ENCODE measurements around the gene VPS37D. TPM values are rescaled to one million over a fixed set of nuclear protein-coding genes. Genes with fewer than 3 reads are reported as not detected.

Gene VPS37D
- total and polyA plus RNA-seq, 2 donors (not counting 1 experiment from before 2014, with no cell fraction given) = 0.10 to 0.71 TPM

DNA sequence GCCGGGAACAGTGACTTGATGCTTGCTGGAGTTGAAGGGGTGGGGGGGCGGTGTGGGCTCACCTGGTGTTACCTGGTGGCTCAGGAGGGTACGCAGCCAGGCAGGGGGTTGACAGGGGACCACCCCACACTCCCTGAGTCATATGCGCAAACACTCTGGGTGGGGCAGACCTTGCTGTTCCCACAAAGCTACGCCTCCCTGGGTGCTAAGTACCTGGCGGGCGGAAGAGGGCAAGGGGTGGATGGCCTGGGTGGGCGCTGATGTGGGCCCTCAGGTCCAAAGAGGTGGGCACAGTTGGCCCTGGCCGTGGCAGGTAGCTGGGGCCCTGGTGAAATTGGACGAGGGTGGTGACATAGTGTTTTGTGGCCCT, 37.9 kb downstream of the VPS37D start:
- no peak overlapping the region for H3K4me3 Mint-ChIP-seq
- no peak for TF ChIP-seq EZH2 (IDR thresholded peaks at IDR 0.05; ENCODE audit: borderline replicate concordance, insufficient read depth, low read depth, low read length, poor library complexity, severe bottlenecking)
- TF ChIP-seq, protein P1, sequence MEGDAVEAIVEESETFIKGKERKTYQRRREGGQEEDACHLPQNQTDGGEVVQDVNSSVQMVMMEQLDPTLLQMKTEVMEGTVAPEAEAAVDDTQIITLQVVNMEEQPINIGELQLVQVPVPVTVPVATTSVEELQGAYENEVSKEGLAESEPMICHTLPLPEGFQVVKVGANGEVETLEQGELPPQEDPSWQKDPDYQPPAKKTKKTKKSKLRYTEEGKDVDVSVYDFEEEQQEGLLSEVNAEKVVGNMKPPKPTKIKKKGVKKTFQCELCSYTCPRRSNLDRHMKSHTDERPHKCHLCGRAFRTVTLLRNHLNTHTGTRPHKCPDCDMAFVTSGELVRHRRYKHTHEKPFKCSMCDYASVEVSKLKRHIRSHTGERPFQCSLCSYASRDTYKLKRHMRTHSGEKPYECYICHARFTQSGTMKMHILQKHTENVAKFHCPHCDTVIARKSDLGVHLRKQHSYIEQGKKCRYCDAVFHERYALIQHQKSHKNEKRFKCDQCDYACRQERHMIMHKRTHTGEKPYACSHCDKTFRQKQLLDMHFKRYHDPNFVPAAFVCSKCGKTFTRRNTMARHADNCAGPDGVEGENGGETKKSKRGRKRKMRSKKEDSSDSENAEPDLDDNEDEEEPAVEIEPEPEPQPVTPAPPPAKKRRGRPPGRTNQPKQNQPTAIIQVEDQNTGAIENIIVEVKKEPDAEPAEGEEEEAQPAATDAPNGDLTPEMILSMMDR (IDR thresholded peaks at IDR 0.05) = no peak
- intact Hi-C loops (cut with micrococcal nuclease) = no loop called here

More for the DNA sequence above, 37.9 kb downstream of the VPS37D start:
- Histone ChIP-seq H3K9me3 (ENCODE audit: control extremely low read depth in 1 of 3, control insufficient read depth in 2 of 3, insufficient read depth in 1 of 3, low read length in 2 of 3) (peaks cover 0 to 5% (median 0%) of the 10 kb centered on the region in 3 donors), H3K4me3 (ENCODE audit: control extremely low read depth in 1 of 5, extremely low read depth in 1 of 5, insufficient read depth in 1 of 5, low read depth in 2 of 5, low read length in 4 of 5) (no peak overlapping the region), H3K4me2 (replicated peaks; ENCODE audit: low read depth, low read length, poor library complexity, severe bottlenecking) (no peak overlapping the region), H3K9ac (ENCODE audit: low read length) (no peak overlapping the region), H3K27ac (ENCODE audit: low read length in 2 of 2) (no peak overlapping the region), H3K4me1 (ENCODE audit: control insufficient read depth in 2 of 2, insufficient read depth in 2 of 2, low read length in 2 of 2) (peaks cover 18 to 22% of the 10 kb centered on the region in 2 donors), H3K79me2 (ENCODE audit: control insufficient read depth, insufficient read depth, low read length) (no peaks in the 10 kb centered on the region), H3K27me3 (replicated peaks in 1 of 4; ENCODE audit: control extremely low read depth in 1 of 4, control insufficient read depth in 3 of 4, insufficient read depth in 4 of 4, low read length in 3 of 4) (peaks cover 0 to 10% (median 0%) of the 10 kb centered on the region in 4 experiments), H2AFZ (ENCODE audit: insufficient read depth, low read depth, low read length, poor library complexity, severe bottlenecking) (no peak overlapping the region), H4K20me1 (ENCODE audit: control insufficient read depth, insufficient read depth, low read length, poor library complexity, severe bottlenecking) (no peaks in the 10 kb centered on the region), H3K36me3 (replicated peaks in 1 of 2; ENCODE audit: control extremely low read depth in 1 of 2, control insufficient read depth in 1 of 2, extremely low read depth in 1 of 2, insufficient read depth in 2 of 2, low read length in 1 of 2) (no peaks in the 10 kb centered on the region)
- H3K27ac Mint-ChIP-seq = no peak overlapping the region
- no peak for DNase-seq
- POLR2A ChIA-PET = interaction anchor here (0.6 to 1.4 kb wide), 2 partner anchors 9 to 124 kb away, joined by 4 to 6 read pairs; no protein-coding TSS in a partner anchor
- no peak for ATAC-seq (ENCODE audit: low read depth)
- CTCF ChIA-PET = interaction anchor here (0.7 to 1.8 kb wide), 4 partner anchors 20 to 120 kb away, joined by 3 to 8 read pairs (median 4); no protein-coding TSS in a partner anchor
- 85% methylated on average over 8 of the region's 10 CpGs for WGBS (ENCODE audit: insufficient coverage)
- peaks cover 7% of the 10 kb centered on the region for H3K27me3 Mint-ChIP-seq
- H3K4me1 Mint-ChIP-seq = peaks cover 25% of the 10 kb centered on the region
- no peaks in the 10 kb centered on the region for H3K9me3 Mint-ChIP-seq (ENCODE audit: insufficient read depth)
